T-cell (primary cell): ENCODE measurements around the gene GIT2. TPM values are rescaled to one million over a fixed set of nuclear protein-coding genes. Genes with fewer than 3 reads are reported as not detected.
"Not testable (repeated sequence)": the region's sequence is repeated elsewhere in the genome, so short reads cannot be mapped to it uniquely, and the experiment has no call there.

Experiments
- ATAC-seq, 4 experiments: fragments of 200-7000 bp in 3 of 4; fragments of 150-1000 bp in 1 of 4; cut with Tn5 transposase; replicated peaks in 1 of 4; 1 replicate in 3 of 4; 2 replicates in 1 of 4; pipeline ENCODE4 v1.10.0; 2021; ENCODE audit warnings: moderate library complexity in 3 of 4, mild to moderate bottlenecking in 2 of 4, moderate number of reproducible peaks in 1 of 4
- CTCF ChIA-PET, 2 donors: fragments of 300-600 bp; sonication (Branson Sonifier 250); formaldehyde crosslinking; loops; one replicate each; lab custom pipeline; 2022; ENCODE audit warnings: antibody characterized with exemption in 2 of 2; lab: Charles Lee
- POLR2A ChIA-PET, 2 donors: fragments of 300-600 bp; sonication (Branson Sonifier 250); formaldehyde crosslinking; loops; one replicate each; lab custom pipeline; 2022; ENCODE audit warnings: antibody characterized with exemption in 2 of 2; lab: Charles Lee
- DNase-seq, 35 experiments: peaks; one replicate each; pipeline versions ENCODE4 v3.0.0 to v3.0.0-alpha.2; 2013 to 2023
- H3K27ac ChIP-seq: one replicate; pipeline ENCODE4 v1.5.1; 2013; ENCODE audit warnings: low read length
- H3K27me3 ChIP-seq, 2 experiments: replicated peaks in 1 of 2; 1 replicate in 1 of 2; 2 replicates in 1 of 2; pipeline versions ENCODE4 v1.6.1 to v1.7.0; 2013; ENCODE audit warnings: low read length in 1 of 2, mixed read lengths in 1 of 2; ENCODE audit not compliant: control insufficient read depth in 2 of 2, insufficient read depth in 2 of 2; ENCODE audit errors: extremely low read depth in 1 of 2
- H3K36me3 ChIP-seq, 2 donors: 1 replicate in 1 of 2; 2 replicates in 1 of 2; pipeline versions ENCODE4 v1.6.1 to v1.7.0; 2013; ENCODE audit warnings: low read length in 1 of 2; ENCODE audit not compliant: control insufficient read depth in 2 of 2, insufficient read depth in 1 of 2; ENCODE audit errors: extremely low read depth in 1 of 2
- H3K4me1 ChIP-seq, 2 experiments: 1 replicate in 1 of 2; 2 replicates in 1 of 2; pipeline versions ENCODE4 v1.6.1 to v1.7.0; 2013; ENCODE audit warnings: low read length in 2 of 2, mixed read lengths in 1 of 2; ENCODE audit not compliant: insufficient read depth in 2 of 2, control insufficient read depth in 1 of 2; ENCODE audit errors: extremely low read depth in 1 of 2
- H3K4me3 ChIP-seq, 2 donors: 1 replicate in 1 of 2; 2 replicates in 1 of 2; pipeline versions ENCODE4 v1.5.1 to v1.7.0; 2013; ENCODE audit warnings: mild to moderate bottlenecking in 2 of 2, low read length in 1 of 2, moderate library complexity in 1 of 2; ENCODE audit not compliant: control insufficient read depth in 1 of 2; ENCODE audit errors: extremely low read depth in 1 of 2
- H3K9me3 ChIP-seq: 2 replicates; pipeline ENCODE4 v1.7.0; 2013
- H3K27ac Mint-ChIP-seq, 2 donors: one replicate each; pipeline ENCODE4 v1.8.0; 2020 to 2021; ENCODE audit warnings: mild to moderate bottlenecking in 2 of 2, mixed read lengths in 2 of 2
- H3K27me3 Mint-ChIP-seq, 2 donors: one replicate each; pipeline ENCODE4 v1.8.0; 2021 to 2022; ENCODE audit warnings: mixed read lengths in 2 of 2
- H3K36me3 Mint-ChIP-seq: one replicate; pipeline ENCODE4 v1.8.0; 2021; ENCODE audit warnings: mixed read lengths
- H3K4me1 Mint-ChIP-seq, 3 donors: one replicate each; pipeline ENCODE4 v1.8.0; 2020 to 2022; ENCODE audit warnings: mixed read lengths in 3 of 3, mild to moderate bottlenecking in 1 of 3
- H3K4me3 Mint-ChIP-seq, 3 donors: one replicate each; pipeline ENCODE4 v1.8.0; 2020 to 2022; ENCODE audit warnings: mild to moderate bottlenecking in 3 of 3, mixed read lengths in 3 of 3, moderate library complexity in 3 of 3
- H3K9me3 Mint-ChIP-seq, 3 donors: one replicate each; pipeline ENCODE4 v1.8.0; 2020 to 2022; ENCODE audit warnings: mixed read lengths in 3 of 3
- WGBS: methylation state at CpG from one replicate; pipeline ENCODE4 v1.1.5; 2013; ENCODE audit warnings: missing lambda C conversion rate; ENCODE audit not compliant: insufficient coverage; 5-methylcytosine and 5-hydroxymethylcytosine counted together
- total RNA-seq, 35 experiments: library from RNA in 6 of 35; stranded (reverse) in 6 of 35; fragments of 120-200 nt in 1 of 35; gene quantifications; one replicate each; pipeline versions ENCODE4 v1.2.1 to v1.2.4 and lab custom pipeline; 2013 to 2026

The GIT2 gene
- total RNA-seq, 5 donors from 2014 or later (not counting 1 experiment from before 2014, with no cell fraction given): 96.7 to 132 (median 108) TPM

DNA sequence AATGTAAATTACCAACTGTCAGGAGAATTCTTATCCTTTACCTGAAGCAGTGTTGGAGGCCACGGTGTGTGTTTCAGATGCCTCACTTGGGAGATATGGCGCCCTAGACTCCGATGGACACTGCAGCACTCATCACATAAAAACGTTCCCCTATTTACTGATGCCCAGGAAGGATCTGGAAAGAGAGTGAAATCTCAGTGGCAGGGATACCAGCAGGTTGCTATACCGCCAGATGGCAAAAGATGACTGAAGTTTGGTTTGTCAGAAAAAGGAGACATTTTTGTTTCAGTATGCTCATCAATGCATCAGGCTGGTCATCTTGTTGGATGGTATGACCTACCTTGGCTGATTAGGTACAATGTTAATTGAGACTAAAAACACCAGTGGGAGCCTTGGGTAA, 4.6 kb downstream of the GIT2 start:
- DNase-seq: no peak
- no peaks in the 10 kb centered on the region for H3K9me3 Mint-ChIP-seq
- H3K36me3 Mint-ChIP-seq: peaks cover 27% of the 10 kb centered on the region
- peaks cover 17 to 21% of the 10 kb centered on the region in 2 experiments for H3K4me1 ChIP-seq
- POLR2A ChIA-PET: interaction anchor here (0.5 to 1.0 kb wide), 6 partner anchors 11 to 598 kb away, joined by 3 to 10 read pairs (median 4); no protein-coding TSS in a partner anchor
- CTCF ChIA-PET: interaction anchor here in 1 of 2 donors (0.6 kb wide), 1 partner anchor 20 kb away, joined by 3 read pairs; no protein-coding TSS in a partner anchor
- H3K27me3 Mint-ChIP-seq: no peaks in the 10 kb centered on the region
- peaks cover 0 to 47% of the 10 kb centered on the region in 2 donors for H3K36me3 ChIP-seq
- H3K4me3 Mint-ChIP-seq: no peak overlapping the region
- peaks cover 46 to 60% (median 60%) of the 10 kb centered on the region in 3 donors for H3K4me1 Mint-ChIP-seq
- no peaks in the 10 kb centered on the region for H3K27me3 ChIP-seq
- no peaks in the 10 kb centered on the region for H3K9me3 ChIP-seq
- no peak overlapping the region for H3K4me3 ChIP-seq
- no peak for ATAC-seq
- H3K27ac ChIP-seq: no peak overlapping the region
- peak overlapping the region; percentile 11 to 24 for H3K27ac Mint-ChIP-seq
- 100% methylated on average over 1 of the region's 5 CpGs for WGBS

GRCh38 chr12:109989380-109989779, 6.8 kb downstream of the GIT2 start:
- DNase-seq (no peak), ATAC-seq (no peak)
- CTCF ChIA-PET: no interaction called here
- Mint-ChIP-seq H3K27me3 (no peaks in the 10 kb centered on the region), H3K9me3 (no peaks in the 10 kb centered on the region), H3K4me1 (peaks cover 36 to 60% (median 55%) of the 10 kb centered on the region in 3 donors), H3K36me3 (peaks cover 33% of the 10 kb centered on the region), H3K4me3 (no peak overlapping the region), H3K27ac (peak overlapping the region in 1 of 2 donors; percentile 49)
- Histone ChIP-seq H3K9me3 (no peaks in the 10 kb centered on the region), H3K36me3 (peaks cover 8 to 64% of the 10 kb centered on the region in 2 donors), H3K27me3 (no peaks in the 10 kb centered on the region), H3K27ac (no peak overlapping the region), H3K4me3 (no peak overlapping the region), H3K4me1 (peaks cover 13 to 14% of the 10 kb centered on the region in 2 experiments)
- WGBS: 100% methylated on average over 1 of the region's 5 CpGs
- POLR2A ChIA-PET: no interaction called here

- no peak overlapping the region for H3K27ac ChIP-seq
- ATAC-seq: no peak
- H3K4me1 ChIP-seq: peaks cover 8 to 11% of the 10 kb centered on the region in 2 experiments
- Mint-ChIP-seq H3K27me3 (no peaks in the 10 kb centered on the region), H3K4me1 (peaks cover 31 to 55% (median 51%) of the 10 kb centered on the region in 3 donors), H3K9me3 (no peaks in the 10 kb centered on the region), H3K4me3 (no peak overlapping the region), H3K27ac (no peak overlapping the region), H3K36me3 (peaks cover 34% of the 10 kb centered on the region)
- H3K4me3 ChIP-seq: no peak overlapping the region
- no CpG with 5 or more reads among the region's 8 CpGs for WGBS
- ChIA-PET CTCF (interaction anchor here in 1 of 2 donors (0.7 kb wide), 1 partner anchor 28 kb away, joined by 6 read pairs; no protein-coding TSS in a partner anchor), POLR2A (no interaction called here)
- no peak for DNase-seq
- H3K27me3 ChIP-seq: no peaks in the 10 kb centered on the region
- H3K9me3 ChIP-seq: no peaks in the 10 kb centered on the region
- peaks cover 10 to 69% of the 10 kb centered on the region in 2 donors for H3K36me3 ChIP-seq
These were observed 7.3 kb downstream of the GIT2 start for GRCh38 chr12:109988903-109989302.

DNA sequence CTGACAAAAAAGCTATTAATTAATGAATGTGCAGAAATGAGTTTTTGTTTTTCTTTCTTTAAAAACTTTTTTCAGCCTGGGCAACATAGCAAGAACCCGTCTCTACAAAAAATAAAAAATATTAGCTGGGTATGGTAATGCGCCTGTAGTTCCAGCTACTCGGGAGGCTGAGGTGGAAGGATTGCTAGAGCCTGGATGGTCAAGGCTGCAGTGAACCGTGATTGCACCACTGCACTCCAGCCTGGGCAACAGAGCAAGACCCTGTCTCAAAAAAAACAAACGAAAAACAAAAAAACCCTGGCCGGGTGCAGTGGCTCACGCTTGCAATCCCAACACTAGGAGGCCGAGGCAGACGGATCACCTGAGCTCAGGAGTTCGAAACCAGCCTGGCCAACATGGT, 7.9 kb downstream of the GIT2 start:
- ChIA-PET POLR2A (interaction anchor here in 1 of 2 donors (1.0 kb wide), 1 partner anchor 11 kb away, joined by 3 read pairs; no protein-coding TSS in a partner anchor), CTCF (interaction anchor here in 1 of 2 donors (0.6 to 0.7 kb wide), 2 partner anchors 17 to 29 kb away, joined by 3 to 6 read pairs; no protein-coding TSS in a partner anchor)
- H3K9me3 ChIP-seq: no peaks in the 10 kb centered on the region
- Mint-ChIP-seq H3K9me3 (no peaks in the 10 kb centered on the region), H3K36me3 (peaks cover 40% of the 10 kb centered on the region), H3K27ac (no peak overlapping the region), H3K4me3 (no peak overlapping the region), H3K27me3 (no peaks in the 10 kb centered on the region), H3K4me1 (peaks cover 25 to 51% (median 46%) of the 10 kb centered on the region in 3 donors)
- no peak overlapping the region for H3K4me3 ChIP-seq
- DNase-seq (no peak), ATAC-seq (no peak)
- no peaks in the 10 kb centered on the region for H3K27me3 ChIP-seq
- no peak overlapping the region for H3K27ac ChIP-seq
- H3K4me1 ChIP-seq: peaks cover 2 to 11% of the 10 kb centered on the region in 2 experiments
- peaks cover 10 to 75% of the 10 kb centered on the region in 2 donors for H3K36me3 ChIP-seq
- 92% methylated on average over 5 of the region's 10 CpGs for WGBS

- no peaks in the 10 kb centered on the region for H3K9me3 ChIP-seq
- H3K4me1 Mint-ChIP-seq: peaks cover 22 to 44% (median 42%) of the 10 kb centered on the region in 3 donors
- ChIA-PET POLR2A (interaction anchor here in 1 of 2 donors (1.0 kb wide), 1 partner anchor 11 kb away, joined by 3 read pairs; no protein-coding TSS in a partner anchor), CTCF (interaction anchor here in 1 of 2 donors (0.6 kb wide), 2 partner anchors 18 to 624 kb away, joined by 3 read pairs; no protein-coding TSS in a partner anchor)
- 56% methylated on average over 6 of the region's 8 CpGs for WGBS
- H3K27me3 ChIP-seq: no peaks in the 10 kb centered on the region
- no peak overlapping the region for H3K27ac ChIP-seq
- peaks cover 43% of the 10 kb centered on the region for H3K36me3 Mint-ChIP-seq
- ATAC-seq (no peak), DNase-seq (no peak)
- H3K36me3 ChIP-seq: peaks cover 13 to 80% of the 10 kb centered on the region in 2 donors
- H3K27ac Mint-ChIP-seq: no peak overlapping the region
- H3K27me3 Mint-ChIP-seq: no peaks in the 10 kb centered on the region
- no peaks in the 10 kb centered on the region for H3K9me3 Mint-ChIP-seq
- peaks cover 0 to 9% of the 10 kb centered on the region in 2 experiments for H3K4me1 ChIP-seq
- H3K4me3 Mint-ChIP-seq: no peak overlapping the region
- H3K4me3 ChIP-seq: no peak overlapping the region
These were observed 8.6 kb downstream of the GIT2 start for GRCh38 chr12:109987615-109988014.

DNA sequence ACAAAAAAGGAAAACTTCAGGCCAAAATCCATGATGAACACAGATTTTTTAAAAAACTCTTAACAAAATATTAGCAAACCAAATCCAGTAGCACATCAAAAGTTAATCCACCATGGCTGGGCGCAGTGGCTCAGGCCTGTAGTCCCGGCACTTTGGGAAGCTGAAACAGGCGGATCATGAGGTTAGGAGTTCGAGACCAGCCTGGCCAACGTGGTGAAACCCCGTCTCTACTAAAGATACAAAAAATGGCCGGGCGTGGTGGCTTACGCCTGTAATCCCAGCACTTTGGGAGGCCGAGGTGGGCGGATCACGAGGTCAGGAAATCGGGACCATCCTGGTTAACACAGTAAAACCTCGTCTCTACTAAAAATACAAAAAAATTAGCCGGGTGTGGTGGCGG, 9.9 kb downstream of the GIT2 start:
- DNase-seq, H3K27ac ChIP-seq, H3K9me3 Mint-ChIP-seq, H3K27ac Mint-ChIP-seq, H3K4me1 ChIP-seq, H3K4me3 Mint-ChIP-seq, H3K27me3 Mint-ChIP-seq, CTCF ChIA-PET, H3K4me3 ChIP-seq, POLR2A ChIA-PET, H3K27me3 ChIP-seq, ATAC-seq, H3K9me3 ChIP-seq: not testable (repeated sequence)
- peaks cover 14 to 85% of the 10 kb centered on the region in 2 donors for H3K36me3 ChIP-seq
- Mint-ChIP-seq H3K4me1 (peaks cover 33 to 45% (median 44%) of the 10 kb centered on the region in 3 donors), H3K36me3 (peaks cover 48% of the 10 kb centered on the region)
- 100% methylated on average over 1 of the region's 16 CpGs for WGBS
